HG02623 (cell line): ENCODE results near the gene MYO1B.

ENCODE experiments used
- ATAC-seq: cut with Tn5 transposase; IDR thresholded peaks from one replicate; pipeline ENCODE4 v1.9.1; 2021; ENCODE audit warnings: moderate library complexity; ENCODE audit not compliant: unreplicated experiment

Gene MYO1B

GRCh38 chr2:191355170-191355758 lies 110.1 kb downstream of the MYO1B start:
- ATAC-seq = no peak

- no peak for ATAC-seq
Measured at GRCh38 chr2:191357678-191358077, 112.5 kb downstream of the MYO1B start.

GRCh38 chr2:191358325-191359025 lies 113.3 kb downstream of the MYO1B start:
- ATAC-seq = no peak

- ATAC-seq = no peak
Measured at GRCh38 chr2:191359133-191359532, 113.9 kb downstream of the MYO1B start.

- ATAC-seq = no peak
Measured at GRCh38 chr2:191360918-191361317, 115.7 kb downstream of the MYO1B start.

GRCh38 chr2:191362841-191363240 lies 117.6 kb downstream of the MYO1B start:
- ATAC-seq = no peak

GRCh38 chr2:191363267-191363666 lies 118.1 kb downstream of the MYO1B start:
- no peak for ATAC-seq

GRCh38 chr2:191365089-191365488 lies 119.9 kb downstream of the MYO1B start:
- no peak for ATAC-seq

- no peak for ATAC-seq
Measured at GRCh38 chr2:191366199-191366598, 121.0 kb downstream of the MYO1B start.

GRCh38 chr2:191369034-191369433 lies 123.8 kb downstream of the MYO1B start:
- ATAC-seq = no peak

GRCh38 chr2:191374366-191374765 lies 129.2 kb downstream of the MYO1B start:
- no peak for ATAC-seq

GRCh38 chr2:191374939-191375338 lies 129.7 kb downstream of the MYO1B start:
- no peak for ATAC-seq

- ATAC-seq = peak; percentile 69
Measured at GRCh38 chr2:191376981-191377629, 131.9 kb downstream of the MYO1B start.

GRCh38 chr2:191379375-191379774 lies 134.2 kb downstream of the MYO1B start:
- ATAC-seq = no peak

- ATAC-seq = no peak
Measured at GRCh38 chr2:191382801-191383200, 137.6 kb downstream of the MYO1B start.

GRCh38 chr2:191383486-191383885 lies 138.3 kb downstream of the MYO1B start:
- no peak for ATAC-seq

- no peak for ATAC-seq
Measured at GRCh38 chr2:191384829-191385228, 139.6 kb downstream of the MYO1B start.

GRCh38 chr2:191385416-191386160 lies 140.4 kb downstream of the MYO1B start:
- ATAC-seq = peak; percentile 61

GRCh38 chr2:191386938-191387536 lies 141.8 kb downstream of the MYO1B start:
- no peak for ATAC-seq

- ATAC-seq = no peak
Measured at GRCh38 chr2:191389288-191389687, 144.1 kb downstream of the MYO1B start.

- no peak for ATAC-seq
Measured at GRCh38 chr2:191391171-191391570, 146.0 kb downstream of the MYO1B start.
